Stimulated activated effector memory CD8-positive, alpha-beta T cell treated with anti-CD3 and anti-CD28 coated beads, Interleukin-12 subunit alpha, Interleukin-12 subunit beta, amount 100 ng/mL, for 72 hours (primary cell): ENCODE measurements around the gene ACO1.
"Not testable (repeated sequence)": the region's sequence is repeated elsewhere in the genome, so short reads cannot be mapped to it uniquely, and the experiment has no call there.

Source experiments
- ATAC-seq: fragments of 150-1000 bp; cut with Tn5 transposase; 2 replicates; pipeline ENCODE4 v1.10.0; 2021
- DNase-seq, 2 donors: peaks; one replicate each; pipeline ENCODE4 v3.0.0; 2021 to 2022; ENCODE audit warnings: low spot score in 2 of 2
- H3K27ac Mint-ChIP-seq: one replicate; pipeline ENCODE4 v1.8.0; 2022; ENCODE audit warnings: mild to moderate bottlenecking, mixed read lengths
- H3K36me3 Mint-ChIP-seq: one replicate; pipeline ENCODE4 v1.8.0; 2022; ENCODE audit warnings: mild to moderate bottlenecking, mixed read lengths
- H3K4me1 Mint-ChIP-seq: one replicate; pipeline ENCODE4 v1.8.0; 2022; ENCODE audit warnings: mixed read lengths
- H3K4me3 Mint-ChIP-seq: one replicate; pipeline ENCODE4 v1.8.0; 2022; ENCODE audit warnings: mild to moderate bottlenecking, mixed read lengths
- H3K9me3 Mint-ChIP-seq: one replicate; pipeline ENCODE4 v1.8.0; 2022; ENCODE audit warnings: mixed read lengths

Gene ACO1

GRCh38 chr9:32384364-32385151, at the start of gene ACO1:
Gene ACO1, plus strand, starts transcription at chr9:32384643. Its CDS starts 20,864 bp downstream, at chr9:32405507.
- ATAC-seq (peak; percentile 91), DNase-seq (peak; percentile 84 to 90)
- Mint-ChIP-seq H3K4me3 (peak within 1 kb of the TSS; percentile 78), H3K9me3 (no peaks in the 10 kb centered on the region), H3K4me1 (peaks cover 6% of the 10 kb centered on the region), H3K36me3 (no peaks in the 10 kb centered on the region), H3K27ac (no peak within 1 kb of the TSS)

- ATAC-seq, result no peak
- Mint-ChIP-seq H3K4me3 (no peak overlapping the region), H3K27ac (no peak overlapping the region), H3K4me1 (no peaks in the 10 kb centered on the region), H3K36me3 (no peaks in the 10 kb centered on the region), H3K9me3 (no peaks in the 10 kb centered on the region)
- DNase-seq, result no peak
Observed at GRCh38 chr9:32334916-32335895, 49.2 kb upstream of the ACO1 start.

DNA sequence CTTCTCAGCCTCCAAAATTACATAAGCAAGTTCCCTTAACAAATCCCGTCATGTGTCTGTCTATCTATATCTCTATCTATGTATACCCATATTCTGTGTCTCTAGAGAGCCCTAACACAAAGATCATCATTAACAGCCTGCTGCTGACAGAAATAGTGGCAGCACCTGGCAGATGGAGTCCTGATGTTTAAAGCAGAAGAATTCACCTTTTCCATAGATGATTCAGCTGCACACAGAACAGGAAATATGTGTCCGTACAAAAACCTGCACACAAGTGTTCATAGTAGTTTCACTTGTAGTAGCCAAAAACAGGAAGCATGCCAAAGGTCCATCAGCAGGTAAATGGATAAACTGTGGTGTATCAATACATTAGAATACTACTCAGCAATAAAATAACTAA, 45.0 kb upstream of the ACO1 start:
- no peak overlapping the region for H3K27ac Mint-ChIP-seq
- H3K9me3 Mint-ChIP-seq, result no peaks in the 10 kb centered on the region
- H3K36me3 Mint-ChIP-seq, result no peaks in the 10 kb centered on the region
- H3K4me3 Mint-ChIP-seq, result no peak overlapping the region
- H3K4me1 Mint-ChIP-seq, result no peaks in the 10 kb centered on the region
- ATAC-seq (no peak), DNase-seq (no peak)

- H3K9me3 Mint-ChIP-seq, result no peaks in the 10 kb centered on the region
- DNase-seq (no peak), ATAC-seq (no peak)
- no peaks in the 10 kb centered on the region for H3K36me3 Mint-ChIP-seq
- peaks cover 6% of the 10 kb centered on the region for H3K4me1 Mint-ChIP-seq
- H3K27ac Mint-ChIP-seq, result no peak overlapping the region
- no peak overlapping the region for H3K4me3 Mint-ChIP-seq
Observed at GRCh38 chr9:32340361-32340760, 44.1 kb upstream of the ACO1 start.

DNA sequence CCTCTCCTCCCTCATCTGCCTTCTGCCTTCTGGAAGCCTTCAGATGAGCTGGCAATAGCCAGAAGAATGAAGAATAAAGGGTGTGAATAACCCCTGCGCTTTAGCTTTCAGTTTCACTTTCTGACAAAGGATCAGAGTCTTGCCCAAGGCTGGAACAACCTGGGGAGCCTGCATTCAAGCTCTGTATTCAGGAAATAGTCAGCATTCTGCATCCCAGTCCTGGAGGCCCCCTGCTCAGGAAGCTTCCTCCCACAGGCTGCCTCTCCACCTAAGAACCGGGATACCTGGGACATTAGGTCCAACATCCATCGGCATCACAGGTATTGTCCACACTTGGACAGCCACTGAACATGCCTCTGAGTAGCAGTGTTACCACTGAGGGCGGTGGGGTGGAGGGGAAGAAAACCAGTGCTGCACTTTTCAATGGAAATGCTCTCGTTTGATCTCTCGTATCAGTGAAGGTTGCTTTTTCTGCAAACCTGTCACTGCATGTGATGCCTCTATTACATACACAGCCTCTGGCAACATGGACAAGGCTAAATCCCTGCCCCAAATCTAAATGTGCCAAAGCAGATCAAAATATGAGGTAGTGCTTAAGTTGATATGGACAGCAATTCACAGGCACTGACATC, 39.8 kb upstream of the ACO1 start:
- Mint-ChIP-seq H3K4me3 (no peak overlapping the region), H3K9me3 (no peaks in the 10 kb centered on the region)
- peak; percentile 32 for ATAC-seq

DNA sequence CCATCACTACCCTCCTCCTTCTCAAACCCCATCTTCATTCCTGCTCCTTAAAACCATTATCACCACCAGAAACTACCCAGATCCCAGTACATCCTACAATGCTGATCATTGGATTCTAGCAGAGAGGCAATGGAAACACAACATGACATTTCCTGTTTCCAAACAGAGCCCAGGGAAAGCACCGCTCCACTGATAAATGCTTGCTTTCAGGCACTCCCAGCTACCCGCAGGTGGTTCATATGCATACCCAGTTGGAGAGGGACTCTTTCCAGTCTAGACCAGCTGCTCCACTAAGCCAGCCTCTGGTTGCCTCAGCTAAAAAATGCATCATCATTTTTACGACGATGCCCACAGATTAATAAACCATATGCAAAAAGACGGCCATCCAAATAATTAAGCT, 39.2 kb upstream of the ACO1 start:
- peaks cover 6% of the 10 kb centered on the region for H3K4me1 Mint-ChIP-seq
- H3K9me3 Mint-ChIP-seq, result no peaks in the 10 kb centered on the region
- no peak overlapping the region for H3K4me3 Mint-ChIP-seq
- ATAC-seq, result no peak
- DNase-seq, result no peak
- no peak overlapping the region for H3K27ac Mint-ChIP-seq
- no peaks in the 10 kb centered on the region for H3K36me3 Mint-ChIP-seq

More for the DNA sequence above, 39.8 kb upstream of the ACO1 start:
- H3K36me3 Mint-ChIP-seq, result no peaks in the 10 kb centered on the region
- no peak overlapping the region for H3K27ac Mint-ChIP-seq
- DNase-seq, result no peak
- H3K4me1 Mint-ChIP-seq, result peaks cover 6% of the 10 kb centered on the region

DNA sequence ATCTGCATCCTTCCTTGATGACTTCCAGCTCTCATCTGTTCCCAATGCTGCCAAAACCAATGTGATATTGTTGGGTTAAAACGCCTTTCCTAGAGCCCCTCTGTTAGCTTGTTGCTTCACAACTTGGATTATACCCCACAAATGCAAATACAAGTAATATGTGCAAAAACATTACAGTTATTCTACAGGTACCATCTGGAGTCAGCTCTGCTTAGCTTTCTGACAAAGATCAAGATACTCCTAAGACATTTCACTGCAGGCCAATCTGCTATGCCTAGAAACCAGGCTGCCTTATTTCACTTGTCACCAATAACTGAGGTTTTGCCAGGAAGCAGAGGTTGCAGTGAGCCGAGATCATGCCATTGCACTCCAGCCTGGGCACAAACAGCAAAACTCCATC, 36.9 kb upstream of the ACO1 start:
- DNase-seq, result no peak
- Mint-ChIP-seq H3K4me3 (no peak overlapping the region), H3K9me3 (no peaks in the 10 kb centered on the region), H3K36me3 (no peaks in the 10 kb centered on the region), H3K4me1 (peaks cover 6% of the 10 kb centered on the region), H3K27ac (no peak overlapping the region)
- no peak for ATAC-seq

DNA sequence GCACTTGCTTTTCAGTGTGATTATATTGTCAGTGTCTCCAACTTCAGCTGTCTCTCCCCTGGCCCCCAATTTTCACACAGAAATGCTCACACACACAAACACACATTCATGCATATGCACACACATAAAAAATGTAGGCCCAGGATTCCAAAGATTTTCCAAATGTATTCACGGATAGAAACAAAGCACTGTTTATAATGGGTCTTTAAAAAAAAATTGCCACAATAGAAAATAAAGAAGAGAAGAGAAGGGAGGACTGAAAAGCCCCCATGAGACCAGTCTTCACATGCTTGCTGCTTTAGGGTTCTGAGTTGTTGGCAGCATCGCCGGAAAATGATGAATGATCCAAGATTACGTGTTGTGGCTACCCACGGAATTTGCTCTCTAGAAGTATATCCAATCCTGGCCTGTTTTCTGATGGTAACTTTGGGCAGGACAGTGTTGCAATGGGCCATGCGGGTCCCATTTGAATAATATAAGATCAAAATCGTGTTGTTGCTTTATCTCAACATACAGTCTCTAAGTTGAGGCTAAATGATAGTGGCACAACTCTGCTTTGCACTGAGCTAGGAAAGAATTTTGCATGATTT, 36.2 kb upstream of the ACO1 start:
- H3K4me1 Mint-ChIP-seq, result peaks cover 6% of the 10 kb centered on the region

DNA sequence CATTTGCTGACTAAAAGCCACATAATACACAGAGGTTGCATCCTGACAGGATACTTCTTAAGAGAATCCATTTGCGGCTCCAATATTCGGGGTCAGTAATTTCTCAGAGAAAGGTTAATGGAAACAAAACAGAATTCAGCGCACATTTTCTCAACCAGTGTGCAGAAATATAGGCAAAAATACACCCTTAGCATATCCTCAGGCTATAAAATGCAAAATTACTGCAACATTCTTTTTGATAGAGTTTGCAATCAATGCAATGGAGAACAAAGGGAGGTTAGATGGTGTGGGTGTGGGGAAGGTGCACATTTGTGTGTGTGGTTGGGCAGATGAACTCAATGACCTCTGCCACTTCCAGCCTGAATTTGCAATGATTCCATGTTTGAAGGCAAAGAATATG, 35.4 kb upstream of the ACO1 start:
- ATAC-seq (no peak), DNase-seq (no peak)
- H3K4me3 Mint-ChIP-seq, result no peak overlapping the region
- H3K4me1 Mint-ChIP-seq, result peaks cover 6% of the 10 kb centered on the region
- no peaks in the 10 kb centered on the region for H3K9me3 Mint-ChIP-seq
- no peak overlapping the region for H3K27ac Mint-ChIP-seq
- no peaks in the 10 kb centered on the region for H3K36me3 Mint-ChIP-seq

More for the DNA sequence above, 36.2 kb upstream of the ACO1 start:
- no peak overlapping the region for H3K4me3 Mint-ChIP-seq
- no peak for DNase-seq
- ATAC-seq, result no peak
- no peaks in the 10 kb centered on the region for H3K9me3 Mint-ChIP-seq
- H3K27ac Mint-ChIP-seq, result no peak overlapping the region
- H3K36me3 Mint-ChIP-seq, result no peaks in the 10 kb centered on the region

DNA sequence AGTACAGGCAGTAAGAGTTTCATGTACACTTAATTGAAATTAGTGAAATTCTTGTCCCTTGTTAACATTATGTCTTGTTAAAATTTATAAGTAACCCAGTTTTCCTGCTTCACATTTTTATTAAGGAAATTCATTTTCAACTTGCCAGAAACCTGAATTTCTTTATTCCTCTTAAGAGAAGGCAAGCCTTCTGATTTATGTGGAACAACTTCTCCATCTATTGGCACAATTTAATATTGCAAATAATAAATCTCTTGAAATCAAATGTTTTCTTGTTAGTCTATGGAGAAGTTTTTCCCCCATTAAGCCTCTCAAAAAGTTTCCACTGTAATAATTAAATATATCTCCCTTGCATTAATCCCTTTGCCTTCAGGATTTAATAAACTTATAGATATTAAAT, 33.8 kb upstream of the ACO1 start:
- Mint-ChIP-seq H3K27ac (no peak overlapping the region), H3K9me3 (no peaks in the 10 kb centered on the region), H3K4me1 (no peaks in the 10 kb centered on the region), H3K4me3 (no peak overlapping the region), H3K36me3 (no peaks in the 10 kb centered on the region)
- DNase-seq, result no peak
- ATAC-seq, result no peak

- H3K4me3 Mint-ChIP-seq, result no peak overlapping the region
- H3K9me3 Mint-ChIP-seq, result no peaks in the 10 kb centered on the region
- no peaks in the 10 kb centered on the region for H3K4me1 Mint-ChIP-seq
- no peak overlapping the region for H3K27ac Mint-ChIP-seq
- ATAC-seq, result no peak
- H3K36me3 Mint-ChIP-seq, result no peaks in the 10 kb centered on the region
- no peak for DNase-seq
Observed at GRCh38 chr9:32351845-32352244, 32.6 kb upstream of the ACO1 start.

- not testable (repeated sequence) for H3K36me3 Mint-ChIP-seq, H3K4me3 Mint-ChIP-seq, DNase-seq, H3K27ac Mint-ChIP-seq, H3K9me3 Mint-ChIP-seq, H3K4me1 Mint-ChIP-seq, ATAC-seq
Observed at GRCh38 chr9:32353476-32353875, 31.0 kb upstream of the ACO1 start.

DNA sequence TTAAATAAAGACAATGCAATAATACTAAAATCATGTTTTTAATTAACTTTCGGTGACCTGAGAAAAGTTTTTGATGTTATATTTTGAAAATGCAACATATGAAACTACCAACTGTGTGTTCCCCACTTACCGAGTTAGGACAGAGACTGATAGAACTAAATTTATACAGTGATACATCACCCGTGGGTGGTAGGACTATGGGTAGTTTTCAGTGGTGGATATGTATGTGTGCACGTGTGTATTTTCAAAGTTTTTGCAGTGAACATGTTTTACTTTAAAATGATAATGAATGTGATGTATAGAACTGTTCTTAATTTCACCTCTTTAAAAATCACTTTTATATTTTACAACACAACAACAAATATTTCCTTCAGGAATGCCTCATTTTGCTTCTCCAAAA, 25.0 kb upstream of the ACO1 start:
- no peak for DNase-seq
- H3K36me3 Mint-ChIP-seq, result no peaks in the 10 kb centered on the region
- H3K4me1 Mint-ChIP-seq, result no peaks in the 10 kb centered on the region
- peak; percentile 52 for ATAC-seq
- no peak overlapping the region for H3K27ac Mint-ChIP-seq
- no peaks in the 10 kb centered on the region for H3K9me3 Mint-ChIP-seq
- H3K4me3 Mint-ChIP-seq, result no peak overlapping the region

DNA sequence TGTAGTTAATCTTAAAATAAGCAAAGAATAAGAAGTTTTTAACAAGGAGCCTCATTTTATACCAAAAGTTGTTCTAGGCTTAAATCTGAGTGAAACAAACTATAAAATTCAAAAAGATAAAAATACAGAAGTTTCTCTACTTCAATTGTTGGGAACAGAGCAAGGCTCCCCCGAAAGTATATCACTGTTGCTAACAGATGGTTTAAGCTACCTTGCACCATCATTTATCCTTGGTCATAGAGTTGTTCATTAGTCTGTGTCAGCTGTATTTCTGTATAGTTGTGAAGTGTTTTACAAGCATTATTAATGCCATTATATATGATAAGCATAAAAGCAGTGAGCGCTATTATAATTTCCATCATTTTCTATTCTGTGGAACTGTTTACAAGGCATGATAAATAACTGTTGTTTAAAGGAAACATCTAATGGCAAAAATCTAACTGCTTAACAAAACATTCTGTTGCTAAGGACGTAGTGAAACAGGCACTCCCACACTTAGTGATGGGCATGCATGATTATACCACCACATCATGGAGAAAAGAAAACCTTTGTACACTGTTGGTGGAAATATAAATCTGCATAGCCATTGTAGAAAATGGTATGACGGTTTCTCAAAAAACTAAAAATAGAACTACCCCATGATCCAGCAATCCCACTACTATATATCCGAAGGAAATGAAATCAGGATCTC, 23.3 kb upstream of the ACO1 start:
- H3K4me3 Mint-ChIP-seq, result no peak overlapping the region
- no peak for DNase-seq
- no peaks in the 10 kb centered on the region for H3K4me1 Mint-ChIP-seq
- no peaks in the 10 kb centered on the region for H3K9me3 Mint-ChIP-seq
- no peak overlapping the region for H3K27ac Mint-ChIP-seq
- no peaks in the 10 kb centered on the region for H3K36me3 Mint-ChIP-seq
- ATAC-seq, result peak; percentile 32

DNA sequence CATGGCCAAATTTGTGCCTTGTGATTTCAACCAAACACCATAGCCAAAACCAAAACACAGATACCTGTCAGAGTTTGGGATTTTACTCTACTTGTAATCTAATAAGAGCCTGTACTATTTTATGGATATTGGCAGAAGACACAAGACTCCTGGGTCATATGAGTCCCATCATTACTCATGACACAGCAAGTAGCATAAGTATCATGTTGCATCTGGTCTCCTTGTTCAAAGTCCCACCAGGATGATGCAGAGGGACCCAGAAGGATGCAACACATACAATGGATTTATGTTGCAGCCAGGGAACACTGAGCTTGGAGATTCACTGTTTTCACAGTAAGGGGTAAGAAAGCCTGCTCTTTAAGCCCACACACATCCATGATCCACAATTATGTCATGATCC, 13.2 kb upstream of the ACO1 start:
- ATAC-seq, result no peak
- Mint-ChIP-seq H3K36me3 (no peaks in the 10 kb centered on the region), H3K4me1 (no peaks in the 10 kb centered on the region)

More for the DNA sequence above, 13.2 kb upstream of the ACO1 start:
- no peak overlapping the region for H3K4me3 Mint-ChIP-seq
- H3K9me3 Mint-ChIP-seq, result no peaks in the 10 kb centered on the region
- DNase-seq, result no peak
- no peak overlapping the region for H3K27ac Mint-ChIP-seq
